ENCODE measurements around the gene CTSE.

The CTSE gene

DNA sequence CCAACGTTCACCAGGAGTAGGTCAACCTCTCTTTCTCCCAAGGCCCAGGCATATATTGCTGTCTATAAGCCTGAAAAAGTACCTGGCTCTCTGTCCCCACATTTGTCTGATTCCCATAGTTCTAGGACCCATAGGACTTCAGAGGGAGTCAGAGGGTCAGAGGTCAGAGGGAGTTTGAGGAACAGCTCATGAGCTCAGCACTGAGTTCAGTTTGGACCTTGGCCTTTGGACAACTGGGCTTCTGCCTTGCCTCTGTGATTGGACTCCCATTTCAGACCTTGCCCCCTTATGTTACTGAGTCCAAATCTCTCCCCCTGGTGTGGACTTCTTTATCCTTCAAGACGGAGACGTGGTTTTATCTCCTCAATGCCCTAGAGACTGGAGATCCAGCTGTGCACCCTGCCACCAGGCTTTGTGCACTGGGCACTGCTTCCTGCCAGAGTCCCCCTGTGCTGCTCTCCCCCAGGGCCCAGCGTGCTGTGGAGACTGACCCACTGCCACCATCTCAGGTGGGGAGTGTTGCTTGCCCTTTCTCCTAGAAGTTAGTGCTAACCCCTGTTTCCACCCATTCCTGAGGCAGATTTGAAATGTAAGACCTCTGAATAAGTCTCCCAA lies 3.2 kb downstream of the CTSE start:
- no peak overlapping the region for H3K4me3 ChIP-seq
- H3K27me3 ChIP-seq (ENCODE audit: low read depth): peaks cover 2% of the 10 kb centered on the region; the same call in 1 of the 2 replicates
- no peaks in the 10 kb centered on the region for H3K9me3 ChIP-seq
- in situ Hi-C loops (cut with MboI; ENCODE audit: low sequenced_read_pairs): no loop called here
- DNase-seq (ENCODE audit: low spot score in 2 of 2): no peak
- H3K36me3 ChIP-seq (replicated peaks): no peaks in the 10 kb centered on the region
- H3K4me1 ChIP-seq: no peaks in the 10 kb centered on the region

DNA sequence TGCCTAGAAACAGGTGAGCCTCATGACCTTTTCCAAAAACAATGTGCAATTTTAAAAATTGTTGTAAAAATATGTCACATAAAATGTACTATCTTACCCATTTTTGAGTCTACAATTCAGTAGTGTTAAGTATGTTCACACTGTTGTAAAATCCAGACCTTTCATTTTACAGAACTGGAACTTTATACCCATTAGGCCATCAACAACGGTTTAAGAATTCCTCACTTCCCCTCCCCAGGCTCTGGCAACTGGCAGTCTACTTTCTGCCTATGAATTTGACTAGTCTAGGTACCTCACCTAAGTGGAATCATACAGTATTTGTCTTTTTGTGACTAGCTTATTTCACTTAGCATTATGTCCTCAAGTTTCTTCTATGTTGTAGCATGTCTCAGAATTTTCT lies 8.6 kb downstream of the CTSE start:
- H3K9me3 ChIP-seq: no peaks in the 10 kb centered on the region
- no peak for DNase-seq (ENCODE audit: low spot score in 2 of 2)
- H3K4me1 ChIP-seq: no peaks in the 10 kb centered on the region
- in situ Hi-C loops (cut with MboI; ENCODE audit: low sequenced_read_pairs): no loop called here
- no peaks in the 10 kb centered on the region for H3K27me3 ChIP-seq (ENCODE audit: low read depth)
- no peaks in the 10 kb centered on the region for H3K36me3 ChIP-seq (replicated peaks)
- no peak overlapping the region for H3K4me3 ChIP-seq

GRCh38 chr1:206014601-206015000 lies 9.1 kb downstream of the CTSE start:
- H3K9me3 ChIP-seq: no peaks in the 10 kb centered on the region
- no peaks in the 10 kb centered on the region for H3K36me3 ChIP-seq (replicated peaks)
- H3K4me3 ChIP-seq: no peak overlapping the region
- DNase-seq (ENCODE audit: low spot score in 2 of 2): no peak
- in situ Hi-C loops (cut with MboI; ENCODE audit: low sequenced_read_pairs): no loop called here
- no peaks in the 10 kb centered on the region for H3K27me3 ChIP-seq (ENCODE audit: low read depth)
- no peaks in the 10 kb centered on the region for H3K4me1 ChIP-seq

GRCh38 chr1:206013026-206013795 lies 10.5 kb downstream of the CTSE start:
- Histone ChIP-seq H3K27me3 (ENCODE audit: low read depth) (no peaks in the 10 kb centered on the region), H3K4me3 (no peak overlapping the region), H3K9me3 (no peaks in the 10 kb centered on the region), H3K36me3 (replicated peaks) (no peaks in the 10 kb centered on the region), H3K4me1 (no peaks in the 10 kb centered on the region)
- DNase-seq (ENCODE audit: low spot score in 2 of 2): no peak
- in situ Hi-C loops (cut with MboI; ENCODE audit: low sequenced_read_pairs): no loop called here

GRCh38 chr1:206012086-206012859 lies 11.4 kb downstream of the CTSE start:
- no peak overlapping the region for H3K4me3 ChIP-seq
- H3K9me3 ChIP-seq: no peaks in the 10 kb centered on the region
- DNase-seq (ENCODE audit: low spot score in 2 of 2): peak in 1 of 2 experiments; percentile 35
- in situ Hi-C loops (cut with MboI; ENCODE audit: low sequenced_read_pairs): no loop called here
- no peaks in the 10 kb centered on the region for H3K4me1 ChIP-seq
- H3K27me3 ChIP-seq (ENCODE audit: low read depth): no peaks in the 10 kb centered on the region
- H3K36me3 ChIP-seq (replicated peaks): no peaks in the 10 kb centered on the region

GRCh38 chr1:206011057-206011456 lies 12.6 kb downstream of the CTSE start:
- Histone ChIP-seq H3K27me3 (ENCODE audit: low read depth) (no peaks in the 10 kb centered on the region), H3K36me3 (replicated peaks) (no peaks in the 10 kb centered on the region), H3K4me1 (no peaks in the 10 kb centered on the region), H3K9me3 (no peaks in the 10 kb centered on the region), H3K4me3 (no peak overlapping the region)
- DNase-seq (ENCODE audit: low spot score in 2 of 2): no peak
- in situ Hi-C loops (cut with MboI; ENCODE audit: low sequenced_read_pairs): no loop called here

DNA sequence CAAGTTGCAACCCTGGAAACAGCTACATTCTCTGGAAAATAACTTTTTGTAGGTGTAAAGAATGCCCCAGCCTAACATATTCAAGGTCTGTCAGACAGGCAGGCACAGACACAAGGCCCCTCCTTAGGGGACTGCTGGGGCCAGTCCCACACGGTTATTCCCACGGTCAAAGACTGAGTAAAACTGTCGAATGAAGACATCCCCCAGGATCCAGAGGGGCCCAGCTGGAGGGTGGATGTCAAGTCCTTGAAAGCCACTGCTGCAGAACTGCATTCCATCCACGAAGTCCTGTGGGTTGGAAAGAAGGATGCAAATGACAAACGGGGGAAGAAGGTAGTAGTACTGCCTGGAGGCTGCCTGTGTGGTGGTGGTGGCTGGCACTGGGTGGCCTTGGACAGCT lies 13.6 kb downstream of the CTSE start:
- Histone ChIP-seq H3K36me3 (replicated peaks) (no peaks in the 10 kb centered on the region), H3K4me1 (no peaks in the 10 kb centered on the region), H3K4me3 (no peak overlapping the region), H3K9me3 (no peaks in the 10 kb centered on the region), H3K27me3 (ENCODE audit: low read depth) (no peaks in the 10 kb centered on the region)
- no peak for DNase-seq (ENCODE audit: low spot score in 2 of 2)
- in situ Hi-C loops (cut with MboI; ENCODE audit: low sequenced_read_pairs): no loop called here

- H3K27me3 ChIP-seq (ENCODE audit: low read depth): no peaks in the 10 kb centered on the region
- H3K4me1 ChIP-seq: no peaks in the 10 kb centered on the region
- DNase-seq (ENCODE audit: low spot score in 2 of 2): no peak
- H3K4me3 ChIP-seq: no peak overlapping the region
- in situ Hi-C loops (cut with MboI; ENCODE audit: low sequenced_read_pairs): no loop called here
- peaks cover 3% of the 10 kb centered on the region; the same call in 1 of the 2 replicates for H3K9me3 ChIP-seq
- H3K36me3 ChIP-seq (replicated peaks): no peaks in the 10 kb centered on the region
These were observed 16.7 kb downstream of the CTSE start for GRCh38 chr1:206006946-206007345.

GRCh38 chr1:206005778-206006180 lies 17.9 kb downstream of the CTSE start:
- in situ Hi-C loops (cut with MboI; ENCODE audit: low sequenced_read_pairs): no loop called here
- Histone ChIP-seq H3K36me3 (replicated peaks) (no peaks in the 10 kb centered on the region), H3K9me3 (peaks cover 3% of the 10 kb centered on the region; the same call in 1 of the 2 replicates), H3K27me3 (ENCODE audit: low read depth) (no peaks in the 10 kb centered on the region), H3K4me1 (no peaks in the 10 kb centered on the region), H3K4me3 (no peak overlapping the region)
- peak in 1 of 2 experiments; percentile 1 for DNase-seq (ENCODE audit: low spot score in 2 of 2)

GRCh38 chr1:206005234-206005633 lies 18.5 kb downstream of the CTSE start:
- Histone ChIP-seq H3K4me1 (no peaks in the 10 kb centered on the region), H3K27me3 (ENCODE audit: low read depth) (no peaks in the 10 kb centered on the region), H3K36me3 (replicated peaks) (no peaks in the 10 kb centered on the region), H3K9me3 (peaks cover 3% of the 10 kb centered on the region; the same call in 1 of the 2 replicates), H3K4me3 (no peak overlapping the region)
- in situ Hi-C loops (cut with MboI; ENCODE audit: low sequenced_read_pairs): no loop called here
- no peak for DNase-seq (ENCODE audit: low spot score in 2 of 2)

DNA sequence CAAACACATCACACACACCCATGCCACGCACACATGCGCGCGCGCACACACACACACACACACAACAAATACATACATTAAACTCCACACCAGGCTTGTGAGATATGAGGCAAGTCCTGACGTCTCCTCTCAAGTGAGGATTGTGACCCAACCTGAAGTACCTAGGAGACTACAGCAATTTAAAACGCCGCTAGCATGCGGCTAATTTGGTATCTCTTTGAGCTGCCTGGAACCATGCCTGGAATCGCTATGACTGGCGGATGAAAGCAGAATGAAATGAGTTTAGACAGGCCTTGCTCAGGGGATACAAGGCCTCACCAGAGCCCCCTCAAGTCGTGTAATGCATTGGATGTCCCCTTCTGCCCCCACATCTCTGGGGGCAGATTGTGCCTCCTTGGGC lies 18.9 kb downstream of the CTSE start:
- H3K4me1 ChIP-seq: no peaks in the 10 kb centered on the region
- in situ Hi-C loops (cut with MboI; ENCODE audit: low sequenced_read_pairs): no loop called here
- H3K27me3 ChIP-seq (ENCODE audit: low read depth): no peaks in the 10 kb centered on the region
- H3K36me3 ChIP-seq (replicated peaks): no peaks in the 10 kb centered on the region
- H3K4me3 ChIP-seq: no peak overlapping the region
- H3K9me3 ChIP-seq: peaks cover 3% of the 10 kb centered on the region; the same call in 1 of the 2 replicates
- peak in 1 of 2 experiments; percentile 2 for DNase-seq (ENCODE audit: low spot score in 2 of 2)

GRCh38 chr1:206003854-206004800 lies 19.6 kb downstream of the CTSE start:
- Histone ChIP-seq H3K4me3 (no peak overlapping the region), H3K36me3 (replicated peaks) (no peaks in the 10 kb centered on the region), H3K9me3 (peaks cover 3% of the 10 kb centered on the region; the same call in 1 of the 2 replicates), H3K4me1 (peaks cover under 1% of the 10 kb centered on the region; the same call in 1 of the 2 replicates), H3K27me3 (ENCODE audit: low read depth) (no peaks in the 10 kb centered on the region)
- in situ Hi-C loops (cut with MboI; ENCODE audit: low sequenced_read_pairs): no loop called here
- peak in 1 of 2 experiments; percentile 2 for DNase-seq (ENCODE audit: low spot score in 2 of 2)

All from HAP-1 (cell line).